H9 (cell line): ENCODE results near the gene XXYLT1. TPM values are rescaled to one million over a fixed set of nuclear protein-coding genes. Genes with fewer than 3 reads are reported as not detected.

Source experiments
- DNase-seq: peaks from one replicate; pipeline ENCODE4 v3.0.0-alpha.2; 2017
- H2AFZ ChIP-seq: one replicate; pipeline ENCODE4 v1.6.1; 2013; ENCODE audit warnings: mild to moderate bottlenecking, low read length, control low read depth, moderate library complexity
- H2AK5ac ChIP-seq: 2 replicates; pipeline ENCODE4 v1.6.1; 2013; ENCODE audit warnings: low read length, control low read depth, mixed read lengths; ENCODE audit not compliant: insufficient read length
- H2BK120ac ChIP-seq: one replicate; pipeline ENCODE4 v1.6.1; 2013; ENCODE audit warnings: low read depth, mild to moderate bottlenecking, low read length, control low read depth, inconsistent platforms; ENCODE audit not compliant: poor library complexity, severe bottlenecking
- H2BK12ac ChIP-seq: 2 replicates; pipeline ENCODE4 v1.6.1; 2013; ENCODE audit warnings: low read length, control low read depth, mixed read lengths, low read depth; ENCODE audit not compliant: insufficient read length
- H2BK15ac ChIP-seq: 2 replicates; pipeline ENCODE4 v1.6.1; 2013; ENCODE audit warnings: low read depth, low read length, control low read depth
- H2BK20ac ChIP-seq: one replicate; pipeline ENCODE4 v1.6.1; 2013; ENCODE audit warnings: low read depth, mild to moderate bottlenecking, low read length, control low read depth, inconsistent platforms; ENCODE audit not compliant: poor library complexity, severe bottlenecking
- H2BK5ac ChIP-seq: 2 replicates; pipeline ENCODE4 v1.6.1; 2013; ENCODE audit warnings: low read length, control low read depth, mixed read lengths; ENCODE audit not compliant: insufficient read length
- H3K14ac ChIP-seq: 2 replicates; pipeline ENCODE4 v1.6.1; 2013; ENCODE audit warnings: low read length, control low read depth; ENCODE audit not compliant: insufficient read depth
- H3K18ac ChIP-seq: 2 replicates; pipeline ENCODE4 v1.6.1; 2013; ENCODE audit warnings: low read depth, mild to moderate bottlenecking, mixed read lengths, low read length, control low read depth; ENCODE audit not compliant: insufficient read length
- H3K23ac ChIP-seq: 2 replicates; pipeline ENCODE4 v1.6.1; 2013; ENCODE audit warnings: low read length, control low read depth, mixed read lengths, low read depth; ENCODE audit not compliant: insufficient read length
- H3K23me2 ChIP-seq: 2 replicates; pipeline ENCODE4 v1.6.1; 2013; ENCODE audit warnings: low read depth, mild to moderate bottlenecking, mixed read lengths, low read length, control low read depth; ENCODE audit not compliant: insufficient read length, poor library complexity, severe bottlenecking
- H3K27ac ChIP-seq: 2 replicates; pipeline ENCODE4 v1.5.1; 2013; ENCODE audit warnings: low read length, control low read depth, mixed read lengths, low read depth; ENCODE audit not compliant: insufficient read length
- H3K27me3 ChIP-seq: 2 replicates; pipeline ENCODE4 v1.6.1; 2013; ENCODE audit warnings: low read length, control low read depth, inconsistent platforms; ENCODE audit not compliant: insufficient read depth
- H3K4ac ChIP-seq: 2 replicates; pipeline ENCODE4 v1.6.1; 2013; ENCODE audit warnings: low read depth, mild to moderate bottlenecking, control low read depth, inconsistent platforms, low read length, moderate library complexity
- H3K4me1 ChIP-seq: 2 replicates; pipeline ENCODE4 v1.6.1; 2013; ENCODE audit warnings: low read length, control low read depth, inconsistent platforms; ENCODE audit not compliant: insufficient read depth
- H3K4me2 ChIP-seq: 2 replicates; pipeline ENCODE4 v1.6.1; 2013; ENCODE audit warnings: low read length, control low read depth, mixed read lengths; ENCODE audit not compliant: insufficient read length, insufficient read depth
- H3K56ac ChIP-seq: 2 replicates; pipeline ENCODE4 v1.6.1; 2013; ENCODE audit warnings: low read depth, mild to moderate bottlenecking, mixed read lengths, low read length, control low read depth; ENCODE audit not compliant: insufficient read length
- H3K79me1 ChIP-seq: 2 replicates; pipeline ENCODE4 v1.6.1; 2013; ENCODE audit warnings: low read depth, mild to moderate bottlenecking, moderate library complexity, low read length, control low read depth, inconsistent platforms; ENCODE audit not compliant: insufficient read depth, poor library complexity, severe bottlenecking
- H3K79me2 ChIP-seq: 2 replicates; pipeline ENCODE4 v1.6.1; 2013; ENCODE audit warnings: low read length, control low read depth, inconsistent platforms; ENCODE audit not compliant: insufficient read depth
- H3K9ac ChIP-seq: 2 replicates; pipeline ENCODE4 v1.6.1; 2013; ENCODE audit warnings: low read length, control low read depth, mixed read lengths; ENCODE audit not compliant: insufficient read length; ENCODE audit errors: extremely low read depth
- H3K9me3 ChIP-seq: one replicate; pipeline ENCODE4 v1.6.1; 2013; ENCODE audit warnings: low read depth, low read length, inconsistent platforms; ENCODE audit not compliant: control insufficient read depth
- H3T11ph ChIP-seq: one replicate; pipeline ENCODE4 v1.6.1; 2013; ENCODE audit warnings: mild to moderate bottlenecking, low read length, control low read depth, inconsistent platforms
- H4K20me1 ChIP-seq: one replicate; pipeline ENCODE4 v1.6.1; 2013; ENCODE audit not compliant: control insufficient read depth, insufficient read length, insufficient read depth
- H4K5ac ChIP-seq: 2 replicates; pipeline ENCODE4 v1.6.1; 2013; ENCODE audit warnings: low read depth, mild to moderate bottlenecking, mixed read lengths, low read length, control low read depth; ENCODE audit not compliant: insufficient read length
- H4K8ac ChIP-seq: replicated peaks from 2 replicates; pipeline ENCODE4 v1.6.1; 2013; ENCODE audit warnings: low read length, control low read depth, mixed read lengths, low read depth; ENCODE audit not compliant: insufficient read length
- H4K91ac ChIP-seq: 2 replicates; pipeline ENCODE4 v1.6.1; 2013; ENCODE audit warnings: low read depth, mild to moderate bottlenecking, moderate library complexity, mixed read lengths, low read length, control low read depth; ENCODE audit not compliant: insufficient read length
- H3K27ac Mint-ChIP-seq, 3 experiments: 2 replicates in 2 of 3; 3 replicates in 1 of 3; pipeline ENCODE4 v1.8.0; 2020 to 2021; ENCODE audit warnings: mixed read lengths in 3 of 3, mild to moderate bottlenecking in 1 of 3, moderate library complexity in 1 of 3
- H3K27me3 Mint-ChIP-seq: 2 replicates; pipeline ENCODE4 v1.8.0; 2021; ENCODE audit warnings: low read depth, mild to moderate bottlenecking, moderate library complexity, mixed read lengths
- H3K36me3 Mint-ChIP-seq, 3 experiments: 2 replicates in 2 of 3; 3 replicates in 1 of 3; pipeline ENCODE4 v1.8.0; 2020 to 2021; ENCODE audit warnings: low read depth in 3 of 3, mixed read lengths in 3 of 3; ENCODE audit not compliant: insufficient read depth in 1 of 3
- H3K4me1 Mint-ChIP-seq, 2 experiments: 2 replicates each; pipeline ENCODE4 v1.8.0; 2020; ENCODE audit warnings: mixed read lengths in 2 of 2
- H3K4me3 Mint-ChIP-seq, 2 experiments: 2 replicates in 1 of 2; 3 replicates in 1 of 2; pipeline ENCODE4 v1.8.0; 2020 to 2021; ENCODE audit warnings: mild to moderate bottlenecking in 2 of 2, mixed read lengths in 2 of 2, moderate library complexity in 1 of 2
- H3K9me3 Mint-ChIP-seq, 2 experiments: 2 replicates in 1 of 2; 3 replicates in 1 of 2; pipeline ENCODE4 v1.8.0; 2020; ENCODE audit warnings: mild to moderate bottlenecking in 2 of 2, mixed read lengths in 2 of 2, moderate library complexity in 1 of 2
- CTCF ChIP-seq: fragments of 200-600 bp; sonication (generic); conservative IDR thresholded peaks from 3 replicates; pipeline ENCODE4 v1.8.0; 2021; ENCODE audit warnings: antibody characterized with exemption, mild to moderate bottlenecking
- WGBS: extraction: QIAGEN DNeasy Blood & Tissue Kit; methylation state at CpG from one replicate; pipeline ENCODE4 v1.1.7; 2013; ENCODE audit warnings: missing lambda C conversion rate, low lambda C conversion rate, mixed read lengths; ENCODE audit not compliant: insufficient read length; ENCODE audit errors: extremely low coverage; 5-methylcytosine and 5-hydroxymethylcytosine counted together
- total RNA-seq: library from RNA; stranded (reverse); gene quantifications from 2 replicates; pipeline ENCODE4 v1.2.1, GENCODE V29; 2021

XXYLT1 gene
- total RNA-seq, 1 experiment from 2014 or later: 22.7 TPM

- H3K9me3 Mint-ChIP-seq: no peaks in the 10 kb centered on the region
- peak overlapping the region in 2 of 3 experiments; percentile 33 to 39; a peak in 1 of 7 replicates for H3K27ac Mint-ChIP-seq
- no peak overlapping the region; the same call in 1 of the 2 replicates for H3K14ac ChIP-seq
- H3K4me1 ChIP-seq: no peaks in the 10 kb centered on the region
- H2BK15ac ChIP-seq: no peak overlapping the region
- no peak overlapping the region for H4K5ac ChIP-seq
- peaks cover 8 to 11% of the 10 kb centered on the region in 2 experiments for H3K4me1 Mint-ChIP-seq
- H2AFZ ChIP-seq: no peak overlapping the region
- H3K18ac ChIP-seq: no peak overlapping the region
- no peak overlapping the region for H2BK5ac ChIP-seq
- H3K23me2 ChIP-seq: no peaks in the 10 kb centered on the region
- H3K4me3 Mint-ChIP-seq: no peak overlapping the region
- H3K79me1 ChIP-seq: no peaks in the 10 kb centered on the region
- no peak overlapping the region for H2AK5ac ChIP-seq
- no peak overlapping the region for H3K56ac ChIP-seq
- no peak overlapping the region for H2BK20ac ChIP-seq
- DNase-seq: no peak
- H3K9me3 ChIP-seq: no peaks in the 10 kb centered on the region
- no peaks in the 10 kb centered on the region for H3K79me2 ChIP-seq
- no peak overlapping the region for H2BK120ac ChIP-seq
- H4K8ac ChIP-seq: no peak overlapping the region
- no peak overlapping the region for H3K4ac ChIP-seq
- no peak overlapping the region for H2BK12ac ChIP-seq
- H3K27me3 Mint-ChIP-seq: no peaks in the 10 kb centered on the region
- no peak overlapping the region for H3K9ac ChIP-seq
- H3K4me2 ChIP-seq: no peak overlapping the region
- no peak for TF ChIP-seq CTCF
- no peak overlapping the region for H3K23ac ChIP-seq
- H3K36me3 Mint-ChIP-seq: no peaks in the 10 kb centered on the region; a peak in 1 of 7 replicates
- no peak overlapping the region for H4K91ac ChIP-seq
- H3T11ph ChIP-seq: no peak overlapping the region
- no peaks in the 10 kb centered on the region for H3K27me3 ChIP-seq
- peaks cover 3% of the 10 kb centered on the region for H4K20me1 ChIP-seq
- no peak overlapping the region for H3K27ac ChIP-seq
- no CpG with 5 or more reads among the region's 6 CpGs for WGBS
Observed at GRCh38 chr3:195164573-195165264, 106.2 kb downstream of the XXYLT1 start.
